Measurements from ENCODE around the gene PARVB.

- TF ChIP-seq POLR2AphosphoS5 (IDR thresholded peaks at IDR 0.05) (no peak), CTCF (IDR thresholded peaks at IDR 0.05) (no peak), EP300 (IDR thresholded peaks at IDR 0.05; ENCODE audit: low read depth) (no peak), POLR2A (IDR thresholded peaks at IDR 0.05) (no peak)
These were observed 49.1 kb upstream of the PARVB start for GRCh38 chr22:43975041-43975440.
